ENCODE measurements around the gene NBEAL2. TPM values are rescaled to one million over a fixed set of nuclear protein-coding genes. Genes with fewer than 3 reads are reported as not detected.
A peak's percentile ranks its signal among the peaks of the same experiment; 100 is the strongest.
"Not testable (repeated sequence)": the region's sequence is repeated elsewhere in the genome, so short reads cannot be mapped to it uniquely, and the experiment has no call there.

NBEAL2 gene
- total RNA-seq, 6 experiments from 2014 or later: 8.9 to 11.7 (median 10.8) TPM

GRCh38 chr3:47034868-47035489 lies 55.5 kb downstream of the NBEAL2 start:
- DNase-seq (no peak), ATAC-seq (no peak)
- Histone ChIP-seq H3K27ac (no peak overlapping the region), H3K9me3 (no peaks in the 10 kb centered on the region), H3K36me3 (peaks cover 0 to 38% (median 6%) of the 10 kb centered on the region in 4 donors), H3K27me3 (no peaks in the 10 kb centered on the region), H3K4me1 (peaks cover 0 to 7% (median 0%) of the 10 kb centered on the region in 4 donors), H3K4me3 (no peak overlapping the region)
- intact Hi-C loops (cut with DNase I): no loop called here
- TF ChIP-seq, protein P1, sequence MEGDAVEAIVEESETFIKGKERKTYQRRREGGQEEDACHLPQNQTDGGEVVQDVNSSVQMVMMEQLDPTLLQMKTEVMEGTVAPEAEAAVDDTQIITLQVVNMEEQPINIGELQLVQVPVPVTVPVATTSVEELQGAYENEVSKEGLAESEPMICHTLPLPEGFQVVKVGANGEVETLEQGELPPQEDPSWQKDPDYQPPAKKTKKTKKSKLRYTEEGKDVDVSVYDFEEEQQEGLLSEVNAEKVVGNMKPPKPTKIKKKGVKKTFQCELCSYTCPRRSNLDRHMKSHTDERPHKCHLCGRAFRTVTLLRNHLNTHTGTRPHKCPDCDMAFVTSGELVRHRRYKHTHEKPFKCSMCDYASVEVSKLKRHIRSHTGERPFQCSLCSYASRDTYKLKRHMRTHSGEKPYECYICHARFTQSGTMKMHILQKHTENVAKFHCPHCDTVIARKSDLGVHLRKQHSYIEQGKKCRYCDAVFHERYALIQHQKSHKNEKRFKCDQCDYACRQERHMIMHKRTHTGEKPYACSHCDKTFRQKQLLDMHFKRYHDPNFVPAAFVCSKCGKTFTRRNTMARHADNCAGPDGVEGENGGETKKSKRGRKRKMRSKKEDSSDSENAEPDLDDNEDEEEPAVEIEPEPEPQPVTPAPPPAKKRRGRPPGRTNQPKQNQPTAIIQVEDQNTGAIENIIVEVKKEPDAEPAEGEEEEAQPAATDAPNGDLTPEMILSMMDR (IDR thresholded peaks at IDR 0.05): no peak
- no peak for TF ChIP-seq POLR2A (IDR thresholded peaks at IDR 0.05)
- WGBS (ENCODE audit: insufficient coverage, low coverage, low lambda C conversion rate, missing lambda C conversion rate): 76% methylated on average over 2 of the region's 2 CpGs

- DNase-seq (no peak), ATAC-seq (peak in 2 of 4 donors; percentile 22 to 45)
- Histone ChIP-seq H3K4me3 (no peak overlapping the region), H3K36me3 (peaks cover 2 to 45% (median 9%) of the 10 kb centered on the region in 4 donors), H3K4me1 (peaks cover 0 to 7% (median 0%) of the 10 kb centered on the region in 4 donors), H3K27me3 (no peaks in the 10 kb centered on the region), H3K27ac (no peak overlapping the region), H3K9me3 (no peaks in the 10 kb centered on the region)
- WGBS (ENCODE audit: insufficient coverage, low coverage, low lambda C conversion rate, missing lambda C conversion rate): 89% methylated on average over 2 of the region's 2 CpGs
- no peak for TF ChIP-seq POLR2A (IDR thresholded peaks at IDR 0.05)
- TF ChIP-seq, protein P1 (IDR thresholded peaks at IDR 0.05): no peak
- intact Hi-C loops (cut with DNase I): no loop called here
Measured at GRCh38 chr3:47035645-47036044, 56.2 kb downstream of the NBEAL2 start.

DNA sequence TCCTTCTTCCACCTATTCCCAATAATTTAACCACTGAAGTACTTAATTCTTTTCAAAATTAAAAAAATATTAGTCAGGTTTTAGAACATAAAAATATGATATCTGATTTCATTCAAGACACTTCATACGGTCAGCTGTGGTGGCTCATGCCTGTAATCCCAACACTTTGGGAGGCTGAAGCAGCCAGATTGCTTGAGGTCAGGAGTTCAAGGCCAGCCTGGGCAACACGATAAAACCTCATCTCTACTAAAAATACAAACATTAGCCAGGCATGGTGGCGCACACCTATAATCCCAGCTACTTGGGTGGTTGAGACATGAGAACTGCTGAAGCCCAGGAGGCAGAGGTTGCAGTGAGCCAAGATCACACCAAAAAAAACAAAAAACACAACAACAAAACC lies 56.7 kb downstream of the NBEAL2 start:
- Histone ChIP-seq H3K4me3 (no peak overlapping the region), H3K36me3 (peaks cover 7 to 50% (median 13%) of the 10 kb centered on the region in 4 donors), H3K9me3 (no peaks in the 10 kb centered on the region), H3K27me3 (no peaks in the 10 kb centered on the region), H3K4me1 (peaks cover 0 to 7% (median 0%) of the 10 kb centered on the region in 4 donors), H3K27ac (no peak overlapping the region)
- ATAC-seq (peak in 1 of 4 donors; percentile 12), DNase-seq (no peak)
- intact Hi-C loops (cut with DNase I): no loop called here
- TF ChIP-seq, protein P1 (IDR thresholded peaks at IDR 0.05): no peak
- no peak for TF ChIP-seq POLR2A (IDR thresholded peaks at IDR 0.05)
- WGBS (ENCODE audit: insufficient coverage, low coverage, low lambda C conversion rate, missing lambda C conversion rate): 55% methylated on average over 3 of the region's 3 CpGs

DNA sequence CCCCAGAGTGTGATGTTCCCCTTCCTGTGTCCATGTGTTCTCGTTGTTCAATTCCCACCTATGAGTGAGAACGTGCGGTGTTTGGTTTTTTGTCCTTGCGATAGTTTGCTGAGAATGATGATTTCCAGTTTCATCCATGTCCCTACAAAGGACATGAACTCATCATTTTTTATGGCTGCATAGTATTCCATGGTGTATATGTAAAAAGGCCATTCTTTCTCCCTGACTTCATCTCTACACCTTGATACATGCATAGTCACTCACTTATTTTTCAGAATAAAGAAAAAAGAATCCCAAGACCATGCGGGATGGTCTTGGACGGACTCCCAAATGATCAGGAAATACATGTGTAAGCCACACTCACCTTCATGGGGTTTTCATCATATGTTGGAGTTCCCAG lies 57.8 kb downstream of the NBEAL2 start:
- H3K4me3 ChIP-seq; H3K27me3 ChIP-seq; ATAC-seq; H3K9me3 ChIP-seq; DNase-seq; H3K4me1 ChIP-seq; H3K27ac ChIP-seq; intact Hi-C loops (cut with DNase I): not testable (repeated sequence)
- H3K36me3 ChIP-seq: peaks cover 14 to 62% (median 16%) of the 10 kb centered on the region in 4 donors
- 62% methylated on average over 4 of the region's 6 CpGs for WGBS (ENCODE audit: insufficient coverage, low coverage, low lambda C conversion rate, missing lambda C conversion rate)

DNA sequence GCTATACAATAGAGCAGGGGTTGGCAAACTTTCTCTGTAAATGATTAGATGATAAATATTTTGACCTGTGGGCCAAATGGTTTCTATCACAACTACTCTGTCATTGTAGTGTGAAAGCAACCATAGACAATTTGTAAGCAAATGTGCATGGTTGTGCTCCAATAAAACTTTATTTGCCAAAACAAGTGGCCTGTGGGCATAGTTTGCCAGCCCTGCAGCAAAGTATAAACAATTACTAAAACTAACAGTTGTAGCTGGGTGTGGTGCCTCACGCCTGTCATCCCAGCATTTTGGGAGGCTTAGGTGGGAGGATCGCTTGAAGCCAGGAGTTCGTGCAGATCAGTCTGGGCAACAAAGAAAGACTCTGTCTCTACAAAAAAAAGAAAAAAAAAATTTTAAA lies 61.6 kb downstream of the NBEAL2 start:
- no peaks in the 10 kb centered on the region for H3K9me3 ChIP-seq
- no peak overlapping the region for H3K27ac ChIP-seq
- WGBS (ENCODE audit: insufficient coverage, low coverage, low lambda C conversion rate, missing lambda C conversion rate): 96% methylated on average over 3 of the region's 3 CpGs
- H3K36me3 ChIP-seq: peaks cover 13 to 79% (median 23%) of the 10 kb centered on the region in 4 donors
- TF ChIP-seq POLR2A (IDR thresholded peaks at IDR 0.05): no peak
- TF ChIP-seq, protein P1 (IDR thresholded peaks at IDR 0.05): no peak
- H3K4me1 ChIP-seq: peaks cover 0 to 5% (median 0%) of the 10 kb centered on the region in 4 donors
- intact Hi-C loops (cut with DNase I): no loop called here
- H3K27me3 ChIP-seq: no peaks in the 10 kb centered on the region
- ATAC-seq (no peak), DNase-seq (no peak)
- H3K4me3 ChIP-seq: no peak overlapping the region

All from right lobe of liver (tissue), 6 donors.